IMR-90 (cell line): ENCODE results near the gene ABT1. TPM values are rescaled to one million over a fixed set of nuclear protein-coding genes. Genes with fewer than 3 reads are reported as not detected.

Experiments
- ATAC-seq: fragments of 200-7000 bp; cut with Tn5 transposase; 2 replicates; pipeline ENCODE4 v1.9.1; 2020; ENCODE audit warnings: low read depth, mild to moderate bottlenecking, moderate library complexity
- BruUV-seq: library from RNA; stranded (reverse); fragments of 400-500 nt; replicated peaks from 2 replicates; lab custom pipeline; 2021; lab: Mats Ljungman, UMichigan
- CTCF ChIA-PET: fragments of 300-600 bp; formaldehyde crosslinking; extraction: SDS; loops from one replicate; lab custom pipeline; 2021; ENCODE audit warnings: antibody characterized with exemption; lab: Yijun Ruan, JAX
- POLR2A ChIA-PET: fragments of 300-600 bp; sonication (Branson Sonifier 250); formaldehyde crosslinking; loops from one replicate; lab custom pipeline; 2022; ENCODE audit warnings: antibody characterized with exemption; ENCODE audit not compliant: unreplicated experiment; lab: Charles Lee
- DNase-seq: peaks from one replicate; pipeline ENCODE4 v3.0.0; 2013
- H2AFZ ChIP-seq: replicated peaks from 2 replicates; pipeline ENCODE3; 2013; ENCODE audit warnings: low read length, mild to moderate bottlenecking; ENCODE audit not compliant: poor library complexity
- H2AK5ac ChIP-seq: 2 replicates; pipeline ENCODE4 v1.6.1; 2013; ENCODE audit warnings: low read depth, low read length, inconsistent platforms
- H2AK9ac ChIP-seq: replicated peaks from 2 replicates; pipeline ENCODE3; 2013; ENCODE audit warnings: mild to moderate bottlenecking, low read depth, low read length, moderate library complexity; ENCODE audit not compliant: poor library complexity
- H2BK120ac ChIP-seq: 2 replicates; pipeline ENCODE4 v1.6.1; 2013; ENCODE audit warnings: low read depth, low read length, inconsistent platforms
- H2BK15ac ChIP-seq: 3 replicates; pipeline ENCODE4 v1.6.1; 2013; ENCODE audit warnings: low read depth, low read length, inconsistent platforms
- H2BK20ac ChIP-seq: 2 replicates; pipeline ENCODE4 v1.6.1; 2013; ENCODE audit warnings: low read depth, mild to moderate bottlenecking, inconsistent platforms, low read length, moderate library complexity
- H2BK5ac ChIP-seq: 2 replicates; pipeline ENCODE4 v1.6.1; 2013; ENCODE audit warnings: mild to moderate bottlenecking, low read depth, low read length, inconsistent platforms; ENCODE audit not compliant: poor library complexity, severe bottlenecking
- H3K14ac ChIP-seq: replicated peaks from 2 replicates; pipeline ENCODE4 v1.6.1; 2013; ENCODE audit warnings: low read depth, low read length, inconsistent platforms
- H3K18ac ChIP-seq: 2 replicates; pipeline ENCODE4 v1.6.1; 2013; ENCODE audit warnings: low read depth, low read length, control low read depth
- H3K23ac ChIP-seq: 2 replicates; pipeline ENCODE4 v1.6.1; 2013; ENCODE audit warnings: low read depth, low read length, inconsistent platforms
- H3K27ac ChIP-seq: 2 replicates; pipeline ENCODE4 v1.5.1; 2013; ENCODE audit warnings: mild to moderate bottlenecking, control low read depth, low read length; ENCODE audit not compliant: insufficient read depth
- H3K27me3 ChIP-seq: 2 replicates; pipeline ENCODE4 v1.6.1; 2013; ENCODE audit warnings: low read length; ENCODE audit not compliant: control insufficient read depth, insufficient read depth
- H3K36me3 ChIP-seq: 2 replicates; pipeline ENCODE4 v1.6.1; 2013; ENCODE audit warnings: low read length, mixed read lengths; ENCODE audit not compliant: control insufficient read depth, insufficient read depth
- H3K4ac ChIP-seq: 2 replicates; pipeline ENCODE4 v1.6.1; 2013; ENCODE audit warnings: low read depth, low read length, inconsistent platforms
- H3K4me1 ChIP-seq: 2 replicates; pipeline ENCODE4 v1.6.1; 2013; ENCODE audit warnings: low read length, mixed read lengths; ENCODE audit not compliant: control insufficient read depth, insufficient read depth
- H3K4me2 ChIP-seq: 2 replicates; pipeline ENCODE4 v1.6.1; 2013; ENCODE audit warnings: low read depth, mild to moderate bottlenecking, control low read depth, low read length, moderate library complexity
- H3K4me3 ChIP-seq: 2 replicates; pipeline ENCODE4 v1.5.1; 2013; ENCODE audit warnings: low read depth, mild to moderate bottlenecking, control low read depth, low read length, moderate library complexity; ENCODE audit not compliant: insufficient read depth
- H3K56ac ChIP-seq: 2 replicates; pipeline ENCODE4 v1.6.1; 2013; ENCODE audit warnings: low read length, inconsistent platforms; ENCODE audit not compliant: insufficient read depth; ENCODE audit errors: extremely low read depth
- H3K79me1 ChIP-seq, 2 experiments: 2 replicates each; pipeline ENCODE4 v1.6.1; 2013; ENCODE audit warnings: low read length in 2 of 2, inconsistent platforms in 1 of 2, low read depth in 1 of 2
- H3K9ac ChIP-seq: 2 replicates; pipeline ENCODE4 v1.6.1; 2013; ENCODE audit warnings: low read depth, low read length, control low read depth
- H3K9me1 ChIP-seq: 2 replicates; pipeline ENCODE4 v1.6.1; 2013; ENCODE audit warnings: low read length, inconsistent platforms; ENCODE audit not compliant: insufficient read depth
- H3K9me3 ChIP-seq: 2 replicates; pipeline ENCODE4 v1.6.1; 2013; ENCODE audit warnings: low read length; ENCODE audit not compliant: control insufficient read depth, insufficient read depth
- H4K20me1 ChIP-seq: 2 replicates; pipeline ENCODE4 v1.6.1; 2013; ENCODE audit warnings: low read length, inconsistent platforms; ENCODE audit not compliant: insufficient read depth
- H4K5ac ChIP-seq: 2 replicates; pipeline ENCODE4 v1.6.1; 2013; ENCODE audit warnings: mild to moderate bottlenecking, low read depth, low read length, control low read depth
- H4K8ac ChIP-seq, 2 experiments: 2 replicates each; pipeline ENCODE4 v1.6.1; 2013; ENCODE audit warnings: low read depth in 2 of 2, low read length in 2 of 2, control low read depth in 1 of 2, inconsistent platforms in 1 of 2
- H4K91ac ChIP-seq: 2 replicates; pipeline ENCODE4 v1.6.1; 2013; ENCODE audit warnings: low read depth, low read length, inconsistent platforms; ENCODE audit not compliant: insufficient read depth
- BHLHE40 ChIP-seq: fragments of 150-350 bp; IDR thresholded peaks from 2 replicates; pipeline ENCODE4 v1.6.1; 2016; ENCODE audit warnings: mild to moderate bottlenecking, low read depth, low read length
- CEBPB ChIP-seq: IDR thresholded peaks from 2 replicates; pipeline ENCODE4 v1.6.1; 2012; ENCODE audit warnings: low read depth, low read length, improper control_type of control experiment
- CHD1 ChIP-seq: IDR thresholded peaks from 2 replicates; pipeline ENCODE4 v1.6.1; 2012; ENCODE audit warnings: low read depth, low read length, improper control_type of control experiment
- FOS ChIP-seq: fragments of 150-350 bp; IDR thresholded peaks from 2 replicates; pipeline ENCODE4 v1.6.1; 2016; ENCODE audit warnings: low read depth, low read length
- MAZ ChIP-seq: IDR thresholded peaks from 2 replicates; pipeline ENCODE4 v1.6.1; 2012; ENCODE audit warnings: low read depth, mild to moderate bottlenecking, low read length, improper control_type of control experiment, moderate library complexity, borderline replicate concordance
- NFE2L2 ChIP-seq: fragments of 150-350 bp; IDR thresholded peaks from 2 replicates; pipeline ENCODE4 v1.6.1; 2016; ENCODE audit warnings: low read depth, mild to moderate bottlenecking, low read length
- POLR2A ChIP-seq: IDR thresholded peaks from 2 replicates; pipeline ENCODE4 v1.6.1; 2012; ENCODE audit warnings: mild to moderate bottlenecking, low read depth, low read length
- RCOR1 ChIP-seq: IDR thresholded peaks from 2 replicates; pipeline ENCODE4 v1.6.1; 2012; ENCODE audit warnings: mild to moderate bottlenecking, low read length, improper control_type of control experiment; ENCODE audit not compliant: insufficient replicate concordance
- RFX5 ChIP-seq: IDR thresholded peaks from 2 replicates; pipeline ENCODE4 v1.8.0; 2012; ENCODE audit warnings: low read depth, mild to moderate bottlenecking, low read length, moderate library complexity
- SMC3 ChIP-seq: fragments of 150-350 bp; IDR thresholded peaks from 2 replicates; pipeline ENCODE4 v1.6.1; 2016; ENCODE audit warnings: low read depth, mild to moderate bottlenecking, antibody characterized with exemption, low read length, moderate library complexity
- WGBS, 2 experiments: methylation state at CpG; one replicate each; pipeline versions ENCODE4 v1.1.5 to v1.1.7; 2013; ENCODE audit warnings: missing lambda C conversion rate in 2 of 2; ENCODE audit not compliant: insufficient read length in 1 of 2; ENCODE audit errors: extremely low coverage in 2 of 2; 5-methylcytosine and 5-hydroxymethylcytosine counted together
- dilution Hi-C: fragments of 300-500 bp; cut with HindIII; formaldehyde crosslinking; loops from one replicate; pipeline ENCODE4 v1.14.3; 2018; ENCODE audit warnings: low sequenced_read_pairs; ENCODE audit not compliant: unreplicated experiment
- in situ Hi-C: fragments of 300-500 bp; cut with MboI; formaldehyde crosslinking; loops from 3 replicates; pipeline ENCODE4 v1.14.3; 2019; ENCODE audit warnings: low sequenced_read_pairs, inconsistent platforms, mixed read lengths
- intact Hi-C: fragments of 100-400 bp; cut with micrococcal nuclease; formaldehyde crosslinking; loops from 2 replicates; pipeline ENCODE4 v1.10.0; 2022
- polyA plus RNA-seq, 3 experiments: library from polyadenylated mRNA; depleted of rRNA; stranded (reverse); fragments of >200 nt; gene quantifications; 2 replicates each; pipeline ENCODE4 v1.2.3, GENCODE V29; 2012; ENCODE audit warnings: low replicate concordance in 1 of 3
- total RNA-seq: library from RNA; depleted of rRNA; stranded (reverse); fragments of >200 nt; gene quantifications from 2 replicates; pipeline ENCODE4 v1.2.3, GENCODE V29; 2012
- TF ChIP-seq, protein P1 (sequence below): conservative IDR thresholded peaks from 2 replicates; pipeline ENCODE4 v1.5.1; 2012; ENCODE audit warnings: mild to moderate bottlenecking, low read depth, low read length, improper control_type of control experiment
- TF ChIP-seq, protein P2 (sequence below): fragments of 150-350 bp; IDR thresholded peaks from 2 replicates; pipeline ENCODE4 v1.6.1; 2016; ENCODE audit warnings: low read depth, mild to moderate bottlenecking, low read length, moderate library complexity, borderline replicate concordance

The ABT1 gene
- total and polyA plus RNA-seq, 2 of the 4 experiments (the other 2 are of a cell fraction) = 15.2 to 15.4 TPM

DNA sequence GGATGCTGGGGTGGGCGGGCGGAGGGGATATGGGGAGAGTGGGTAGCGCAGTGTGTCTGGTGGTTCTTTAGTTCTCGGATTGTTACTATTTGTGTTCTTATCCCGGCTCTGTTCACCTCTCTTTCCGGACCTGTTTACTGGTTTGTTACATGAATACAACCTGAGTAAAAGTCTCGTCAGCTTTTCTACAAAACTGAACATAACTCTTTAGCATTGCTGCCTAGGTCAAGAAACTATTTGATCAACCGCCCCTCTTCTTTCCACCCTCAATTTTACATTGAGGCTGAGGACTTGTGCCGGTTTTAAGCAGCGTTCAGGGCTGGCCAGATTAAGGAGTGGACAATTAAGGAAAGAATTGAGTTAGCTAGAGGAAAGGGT is 625 bp downstream of the ABT1 start:
- H2BK15ac ChIP-seq = no peak overlapping the region
- H2BK120ac ChIP-seq = no peak overlapping the region
- peaks cover 3% of the 10 kb centered on the region; the same call in 1 of the 2 replicates for H3K4me1 ChIP-seq
- H3K23ac ChIP-seq = no peak overlapping the region
- peak overlapping the region; percentile 96 for H3K9ac ChIP-seq
- H2AK9ac ChIP-seq = peak overlapping the region; percentile 84
- no peak overlapping the region for H2BK20ac ChIP-seq
- no peak overlapping the region for H4K91ac ChIP-seq
- no peaks in the 10 kb centered on the region for H3K9me3 ChIP-seq
- no peak overlapping the region for H3K56ac ChIP-seq
- H3K27ac ChIP-seq = peak overlapping the region; percentile 85; the same call in 1 of the 2 replicates
- H4K20me1 ChIP-seq = no peaks in the 10 kb centered on the region
- H3K18ac ChIP-seq = no peak overlapping the region
- no peak for DNase-seq
- H3K4me3 ChIP-seq = peak overlapping the region; percentile 91
- peak overlapping the region; percentile 94 to 95; a peak in 3 of 4 replicates for H4K8ac ChIP-seq
- peak overlapping the region; percentile 82; the same call in 1 of the 2 replicates for H3K4ac ChIP-seq
- dilution Hi-C loops = no loop called here
- peak overlapping the region; percentile 55 for H3K4me2 ChIP-seq
- peaks cover 8 to 19% of the 10 kb centered on the region in 2 experiments; a peak in 3 of 4 replicates for H3K79me1 ChIP-seq
- no peaks in the 10 kb centered on the region; the same call in 1 of the 2 replicates for H3K9me1 ChIP-seq
- in situ Hi-C loops = no loop called here
- H4K5ac ChIP-seq = no peak overlapping the region
- H2BK5ac ChIP-seq = no peak overlapping the region
- BruUV-seq = no TSS peak
- H3K27me3 ChIP-seq = no peaks in the 10 kb centered on the region
- CTCF ChIA-PET = no interaction called here
- POLR2A ChIA-PET = no interaction called here
- peak overlapping the region; percentile 95 for H2AFZ ChIP-seq
- intact Hi-C loops = no loop called here
- no peak for TF ChIP-seq BHLHE40
- TF ChIP-seq, protein P1, sequence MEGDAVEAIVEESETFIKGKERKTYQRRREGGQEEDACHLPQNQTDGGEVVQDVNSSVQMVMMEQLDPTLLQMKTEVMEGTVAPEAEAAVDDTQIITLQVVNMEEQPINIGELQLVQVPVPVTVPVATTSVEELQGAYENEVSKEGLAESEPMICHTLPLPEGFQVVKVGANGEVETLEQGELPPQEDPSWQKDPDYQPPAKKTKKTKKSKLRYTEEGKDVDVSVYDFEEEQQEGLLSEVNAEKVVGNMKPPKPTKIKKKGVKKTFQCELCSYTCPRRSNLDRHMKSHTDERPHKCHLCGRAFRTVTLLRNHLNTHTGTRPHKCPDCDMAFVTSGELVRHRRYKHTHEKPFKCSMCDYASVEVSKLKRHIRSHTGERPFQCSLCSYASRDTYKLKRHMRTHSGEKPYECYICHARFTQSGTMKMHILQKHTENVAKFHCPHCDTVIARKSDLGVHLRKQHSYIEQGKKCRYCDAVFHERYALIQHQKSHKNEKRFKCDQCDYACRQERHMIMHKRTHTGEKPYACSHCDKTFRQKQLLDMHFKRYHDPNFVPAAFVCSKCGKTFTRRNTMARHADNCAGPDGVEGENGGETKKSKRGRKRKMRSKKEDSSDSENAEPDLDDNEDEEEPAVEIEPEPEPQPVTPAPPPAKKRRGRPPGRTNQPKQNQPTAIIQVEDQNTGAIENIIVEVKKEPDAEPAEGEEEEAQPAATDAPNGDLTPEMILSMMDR = no peak
- no peak for TF ChIP-seq CHD1
- TF ChIP-seq MAZ = no peak
- TF ChIP-seq RCOR1 = no peak
- no peak for TF ChIP-seq SMC3
- no peak for TF ChIP-seq CEBPB
- TF ChIP-seq, protein P2, sequence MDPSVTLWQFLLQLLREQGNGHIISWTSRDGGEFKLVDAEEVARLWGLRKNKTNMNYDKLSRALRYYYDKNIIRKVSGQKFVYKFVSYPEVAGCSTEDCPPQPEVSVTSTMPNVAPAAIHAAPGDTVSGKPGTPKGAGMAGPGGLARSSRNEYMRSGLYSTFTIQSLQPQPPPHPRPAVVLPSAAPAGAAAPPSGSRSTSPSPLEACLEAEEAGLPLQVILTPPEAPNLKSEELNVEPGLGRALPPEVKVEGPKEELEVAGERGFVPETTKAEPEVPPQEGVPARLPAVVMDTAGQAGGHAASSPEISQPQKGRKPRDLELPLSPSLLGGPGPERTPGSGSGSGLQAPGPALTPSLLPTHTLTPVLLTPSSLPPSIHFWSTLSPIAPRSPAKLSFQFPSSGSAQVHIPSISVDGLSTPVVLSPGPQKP = no peak
- no peak for TF ChIP-seq NFE2L2
- TF ChIP-seq RFX5 = no peak
- TF ChIP-seq POLR2A = no peak
- no peak for TF ChIP-seq FOS
- WGBS, 2 experiments = no CpG with 5 or more reads among the region's 10 CpGs
- peaks cover 12% of the 10 kb centered on the region for H3K36me3 ChIP-seq
- H2AK5ac ChIP-seq = no peak overlapping the region; the same call in 1 of the 2 replicates
- no peak for ATAC-seq
- H3K14ac ChIP-seq = no peak overlapping the region
